SIG-M5 treated with dmso at 0.1 percent for 504 hours (cell line): ENCODE measurements around the gene ILF2.

Experiments used
- DNase-seq: peaks from one replicate; lab custom pipeline; 2025; ENCODE audit not compliant: unreplicated experiment; lab: John Stamatoyannopoulos, UW

ILF2 gene

GRCh38 chr1:153628638-153629342 lies 42.0 kb downstream of the ILF2 start:
- no peak for DNase-seq

- DNase-seq = no peak
These were observed 42.8 kb downstream of the ILF2 start, which contains the start of gene S100A1 for GRCh38 chr1:153627715-153628626. Gene S100A1 (plus strand): TSS chr1:153628434. CDS start chr1:153630522, 2,088 bp downstream.

GRCh38 chr1:153626904-153627714 lies 43.7 kb downstream of the ILF2 start, which contains the start of gene S100A13:
Gene S100A13 (minus strand): TSS chr1:153627505. CDS start chr1:153626472, 1,033 bp downstream.
- DNase-seq = peak; percentile 51

DNA sequence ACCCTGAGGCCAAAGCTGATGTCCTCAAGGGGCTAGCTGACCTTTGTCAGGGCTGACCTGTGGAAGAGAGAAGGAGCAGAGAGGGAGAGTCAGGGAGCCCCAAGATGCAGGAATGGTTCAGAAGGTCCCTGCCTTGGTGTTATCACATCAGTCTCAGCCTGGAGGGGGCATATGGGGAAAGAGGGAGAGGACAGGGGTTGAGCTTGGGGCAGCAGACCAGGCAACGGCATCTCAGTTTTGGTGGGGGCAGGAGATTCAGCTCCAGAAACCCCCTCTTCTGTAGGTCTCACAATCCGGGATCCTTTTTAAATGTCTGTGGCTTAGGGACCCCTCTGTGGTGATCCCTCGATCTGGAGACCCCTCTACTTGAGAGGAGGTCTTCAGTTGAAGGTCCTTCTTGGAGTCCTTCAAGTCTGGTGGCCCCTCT lies 44.3 kb downstream of the ILF2 start:
- no peak for DNase-seq

DNA sequence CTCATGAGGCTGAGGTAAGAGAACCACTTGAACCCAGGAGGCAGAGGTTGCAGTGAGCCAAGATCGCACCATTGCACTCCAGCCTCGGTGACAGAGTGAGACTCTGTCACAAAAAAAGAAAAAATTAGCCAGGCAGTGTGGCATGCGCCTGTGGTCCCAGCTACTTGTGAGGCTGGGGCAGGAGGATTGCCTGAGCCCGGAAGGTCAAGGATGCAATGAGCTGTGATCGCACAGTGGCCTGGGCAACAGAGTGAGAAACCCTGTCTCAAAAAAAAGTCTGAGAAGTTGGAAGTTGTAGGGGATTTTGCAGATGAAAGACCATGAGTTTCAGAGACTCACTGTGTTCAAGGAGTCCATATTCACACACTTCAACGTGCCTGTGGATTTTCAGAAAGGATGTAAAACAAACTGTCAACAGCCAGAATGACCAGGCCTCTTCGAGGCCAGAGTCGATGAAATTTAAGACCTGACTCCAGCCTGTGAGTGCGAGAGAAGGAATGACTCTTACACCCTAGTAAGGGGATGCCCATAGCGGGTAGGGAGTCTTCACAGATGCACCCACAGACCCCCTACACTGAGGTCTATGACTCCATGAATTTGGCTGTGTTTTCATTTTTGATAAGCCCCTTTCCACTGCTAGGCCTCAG lies 45.7 kb downstream of the ILF2 start:
- no peak for DNase-seq

DNA sequence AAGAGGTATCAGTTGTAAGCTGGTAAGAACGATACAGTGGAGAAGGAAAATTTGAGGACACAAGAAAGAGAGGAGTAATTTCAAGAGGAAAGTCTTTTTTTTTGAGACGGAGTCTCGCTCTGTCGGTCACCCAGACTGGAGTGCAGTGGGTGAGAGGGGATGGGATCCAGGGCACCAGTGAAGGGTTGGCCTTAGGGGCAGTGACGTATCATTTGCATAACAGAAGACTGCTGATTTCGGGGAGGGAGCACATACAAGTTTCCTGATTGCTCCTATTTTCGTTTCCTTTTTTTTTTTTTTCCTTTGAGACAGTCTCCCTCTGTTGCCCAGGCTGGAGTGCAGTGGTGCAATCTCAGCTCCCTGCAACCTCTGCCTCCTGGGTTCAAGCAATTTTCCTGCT lies 47.7 kb downstream of the ILF2 start:
- peak; percentile 79 for DNase-seq

DNA sequence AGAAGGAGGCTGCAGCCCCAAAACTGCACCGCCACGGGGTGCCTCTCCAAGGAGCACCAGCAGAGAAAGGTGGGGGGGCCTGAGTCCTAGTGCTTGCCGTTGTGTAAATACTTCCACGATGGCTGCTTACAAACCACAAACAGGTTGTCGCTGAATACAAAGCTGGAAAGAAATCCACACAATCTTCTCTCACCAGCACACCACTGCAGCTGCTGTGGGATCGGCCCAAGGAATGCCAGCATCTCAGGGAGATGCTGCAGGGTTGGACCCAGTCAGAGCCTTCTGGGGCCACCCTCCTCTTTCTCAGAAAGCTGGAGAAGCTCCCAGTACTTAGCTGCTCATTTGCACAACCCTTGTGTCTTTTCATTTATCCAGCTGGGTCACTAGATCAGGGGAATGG lies 51.6 kb downstream of the ILF2 start:
- DNase-seq = no peak

GRCh38 chr1:153617663-153618062 lies 53.1 kb downstream of the ILF2 start:
- DNase-seq = peak; percentile 53

DNA sequence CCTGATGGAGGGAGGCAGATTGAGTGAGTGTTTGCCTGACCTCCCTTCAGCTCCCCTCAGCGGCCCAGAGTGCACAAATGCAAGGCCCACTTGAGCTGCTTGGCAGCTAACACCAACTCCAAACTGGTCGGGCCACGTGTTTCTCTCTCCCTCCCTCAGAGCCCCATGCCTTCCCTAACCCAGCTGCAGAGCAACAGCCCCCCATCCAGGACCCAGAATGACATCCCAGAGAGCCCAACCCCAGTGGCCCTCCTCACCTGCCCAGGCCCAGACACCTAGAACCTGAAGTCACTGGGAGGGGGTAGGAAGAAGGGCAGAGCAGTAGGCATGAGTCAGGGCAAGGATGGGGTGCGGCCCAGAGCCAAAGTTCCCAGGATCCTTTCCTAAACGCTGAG lies 53.9 kb downstream of the ILF2 start:
- DNase-seq = no peak

- DNase-seq = no peak
These were observed 54.5 kb downstream of the ILF2 start, which contains the start of gene S100A14 for GRCh38 chr1:153616144-153616916. Gene S100A14 (minus strand): TSS chr1:153616325. CDS start chr1:153615858, 467 bp downstream.

- no peak for DNase-seq
These were observed 55.4 kb downstream of the ILF2 start for GRCh38 chr1:153615406-153615805.

GRCh38 chr1:153614906-153615305 lies 55.9 kb downstream of the ILF2 start:
- DNase-seq = no peak

GRCh38 chr1:153614189-153614900 lies 56.4 kb downstream of the ILF2 start:
- DNase-seq = no peak

DNA sequence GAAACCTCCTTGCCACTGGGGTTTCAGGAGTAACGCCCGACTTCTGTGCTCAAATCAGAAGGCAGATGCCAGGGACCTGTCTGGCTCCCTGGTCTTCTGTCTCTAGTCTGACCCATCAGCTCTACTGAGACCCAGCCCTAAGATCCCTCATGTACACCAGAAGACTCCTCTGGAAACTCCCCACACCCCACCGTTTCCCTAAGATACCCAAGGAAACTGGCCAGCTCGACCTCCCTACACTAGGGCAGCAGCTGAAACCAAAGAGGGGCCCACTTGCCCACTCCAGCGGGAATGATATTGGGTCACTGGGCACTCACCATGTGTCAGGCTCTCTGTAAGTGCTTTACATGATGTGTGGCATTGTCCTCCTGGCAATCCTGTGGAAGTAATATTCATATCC lies 57.4 kb downstream of the ILF2 start:
- no peak for DNase-seq

- no peak for DNase-seq
These were observed 58.0 kb downstream of the ILF2 start, which contains the start of gene S100A16 for GRCh38 chr1:153612755-153613331. Gene S100A16 (minus strand): TSS chr1:153613137. CDS start chr1:153608151, 4,986 bp downstream.

- no peak for DNase-seq
These were observed 58.6 kb downstream of the ILF2 start for GRCh38 chr1:153612111-153612754.
